Peyer's patch (tissue), 4 donors: ENCODE results near the gene SPRY4.

Experiments
- POLR2A ChIP-seq, 2 donors: fragments of 450-650 bp; IDR thresholded peaks; one replicate each; pipeline ENCODE4 v1.5.1; 2017; ENCODE audit warnings: antibody characterized with exemption in 2 of 2, mild to moderate bottlenecking in 2 of 2, moderate library complexity in 2 of 2
- TF ChIP-seq, protein P1 (sequence below), 6 experiments: fragments of 450-650 bp in 4 of 6; fragments of 200-600 bp in 2 of 6; sonication (generic) in 1 of 6; IDR thresholded peaks; one replicate each; pipeline ENCODE4 v1.5.1; 2017 to 2019; ENCODE audit warnings: antibody characterized with exemption in 6 of 6, mild to moderate bottlenecking in 3 of 6, moderate library complexity in 1 of 6

DNA sequence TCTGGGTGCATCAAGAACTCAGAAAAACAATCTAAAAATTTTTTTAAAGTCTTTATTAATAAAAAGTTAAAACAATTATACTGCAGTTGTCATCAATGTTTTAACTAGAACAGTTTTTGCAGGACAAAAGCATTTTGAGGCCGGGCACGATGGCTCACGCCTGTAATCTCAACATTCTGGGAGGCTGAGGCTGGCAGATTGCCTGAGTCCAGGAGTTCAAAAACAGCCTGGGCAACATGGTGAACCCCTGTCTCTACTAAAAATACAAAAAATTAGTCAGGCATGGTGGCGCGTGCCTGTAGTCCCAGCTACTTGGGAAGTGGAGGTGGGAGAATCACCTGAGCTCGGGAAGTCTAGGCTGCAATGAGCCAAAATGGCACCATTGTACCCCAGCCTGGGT is 5.2 kb upstream of the SPRY4 start:
- TF ChIP-seq POLR2A (IDR thresholded peaks at IDR 0.05) = no peak
- TF ChIP-seq, protein P1, sequence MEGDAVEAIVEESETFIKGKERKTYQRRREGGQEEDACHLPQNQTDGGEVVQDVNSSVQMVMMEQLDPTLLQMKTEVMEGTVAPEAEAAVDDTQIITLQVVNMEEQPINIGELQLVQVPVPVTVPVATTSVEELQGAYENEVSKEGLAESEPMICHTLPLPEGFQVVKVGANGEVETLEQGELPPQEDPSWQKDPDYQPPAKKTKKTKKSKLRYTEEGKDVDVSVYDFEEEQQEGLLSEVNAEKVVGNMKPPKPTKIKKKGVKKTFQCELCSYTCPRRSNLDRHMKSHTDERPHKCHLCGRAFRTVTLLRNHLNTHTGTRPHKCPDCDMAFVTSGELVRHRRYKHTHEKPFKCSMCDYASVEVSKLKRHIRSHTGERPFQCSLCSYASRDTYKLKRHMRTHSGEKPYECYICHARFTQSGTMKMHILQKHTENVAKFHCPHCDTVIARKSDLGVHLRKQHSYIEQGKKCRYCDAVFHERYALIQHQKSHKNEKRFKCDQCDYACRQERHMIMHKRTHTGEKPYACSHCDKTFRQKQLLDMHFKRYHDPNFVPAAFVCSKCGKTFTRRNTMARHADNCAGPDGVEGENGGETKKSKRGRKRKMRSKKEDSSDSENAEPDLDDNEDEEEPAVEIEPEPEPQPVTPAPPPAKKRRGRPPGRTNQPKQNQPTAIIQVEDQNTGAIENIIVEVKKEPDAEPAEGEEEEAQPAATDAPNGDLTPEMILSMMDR (IDR thresholded peaks at IDR 0.05) = no peak
